ENCODE results near the gene SHC2. TPM values are rescaled to one million over a fixed set of nuclear protein-coding genes. Genes with fewer than 3 reads are reported as not detected.

The SHC2 gene
- total and polyA plus RNA-seq, 2 of the 13 experiments (the other 11 are each of a cell fraction or from before 2014, with no cell fraction given), result 9.0 to 18.3 TPM

GRCh38 chr19:461721-462551 lies 1.1 kb upstream of the SHC2 start (continued):
- TF ChIP-seq, protein P1, sequence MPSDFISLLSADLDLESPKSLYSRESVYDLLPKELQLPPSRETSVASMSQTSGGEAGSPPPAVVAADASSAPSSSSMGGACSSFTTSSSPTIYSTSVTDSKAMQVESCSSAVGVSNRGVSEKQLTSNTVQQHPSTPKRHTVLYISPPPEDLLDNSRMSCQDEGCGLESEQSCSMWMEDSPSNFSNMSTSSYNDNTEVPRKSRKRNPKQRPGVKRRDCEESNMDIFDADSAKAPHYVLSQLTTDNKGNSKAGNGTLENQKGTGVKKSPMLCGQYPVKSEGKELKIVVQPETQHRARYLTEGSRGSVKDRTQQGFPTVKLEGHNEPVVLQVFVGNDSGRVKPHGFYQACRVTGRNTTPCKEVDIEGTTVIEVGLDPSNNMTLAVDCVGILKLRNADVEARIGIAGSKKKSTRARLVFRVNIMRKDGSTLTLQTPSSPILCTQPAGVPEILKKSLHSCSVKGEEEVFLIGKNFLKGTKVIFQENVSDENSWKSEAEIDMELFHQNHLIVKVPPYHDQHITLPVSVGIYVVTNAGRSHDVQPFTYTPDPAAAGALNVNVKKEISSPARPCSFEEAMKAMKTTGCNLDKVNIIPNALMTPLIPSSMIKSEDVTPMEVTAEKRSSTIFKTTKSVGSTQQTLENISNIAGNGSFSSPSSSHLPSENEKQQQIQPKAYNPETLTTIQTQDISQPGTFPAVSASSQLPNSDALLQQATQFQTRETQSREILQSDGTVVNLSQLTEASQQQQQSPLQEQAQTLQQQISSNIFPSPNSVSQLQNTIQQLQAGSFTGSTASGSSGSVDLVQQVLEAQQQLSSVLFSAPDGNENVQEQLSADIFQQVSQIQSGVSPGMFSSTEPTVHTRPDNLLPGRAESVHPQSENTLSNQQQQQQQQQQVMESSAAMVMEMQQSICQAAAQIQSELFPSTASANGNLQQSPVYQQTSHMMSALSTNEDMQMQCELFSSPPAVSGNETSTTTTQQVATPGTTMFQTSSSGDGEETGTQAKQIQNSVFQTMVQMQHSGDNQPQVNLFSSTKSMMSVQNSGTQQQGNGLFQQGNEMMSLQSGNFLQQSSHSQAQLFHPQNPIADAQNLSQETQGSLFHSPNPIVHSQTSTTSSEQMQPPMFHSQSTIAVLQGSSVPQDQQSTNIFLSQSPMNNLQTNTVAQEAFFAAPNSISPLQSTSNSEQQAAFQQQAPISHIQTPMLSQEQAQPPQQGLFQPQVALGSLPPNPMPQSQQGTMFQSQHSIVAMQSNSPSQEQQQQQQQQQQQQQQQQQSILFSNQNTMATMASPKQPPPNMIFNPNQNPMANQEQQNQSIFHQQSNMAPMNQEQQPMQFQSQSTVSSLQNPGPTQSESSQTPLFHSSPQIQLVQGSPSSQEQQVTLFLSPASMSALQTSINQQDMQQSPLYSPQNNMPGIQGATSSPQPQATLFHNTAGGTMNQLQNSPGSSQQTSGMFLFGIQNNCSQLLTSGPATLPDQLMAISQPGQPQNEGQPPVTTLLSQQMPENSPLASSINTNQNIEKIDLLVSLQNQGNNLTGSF (CRISPR knock-in tag; IDR thresholded peaks at IDR 0.05), result no peak
- TF ChIP-seq FOXK2 (IDR thresholded peaks at IDR 0.05) (no peak), DMAP1 (CRISPR knock-in tag; IDR thresholded peaks at IDR 0.05) (peak; percentile 64; the same call in 1 of the 2 replicates), ZNF275 (CRISPR knock-in tag; IDR thresholded peaks at IDR 0.05; ENCODE audit: borderline replicate concordance) (no peak), POLR2G (IDR thresholded peaks at IDR 0.05; ENCODE audit: low read depth, low read length) (no peak), KDM1A (CRISPR knock-in tag; IDR thresholded peaks at IDR 0.05) (no peak), SATB2 (CRISPR knock-in tag; IDR thresholded peaks at IDR 0.05) (no peak), TBL1XR1 (IDR thresholded peaks at IDR 0.05; ENCODE audit: borderline replicate concordance, low read length, partially characterized antibody) (no peak), ZNF572 (CRISPR knock-in tag; IDR thresholded peaks at IDR 0.05) (0 out of 2 replicates have a peak, but pooled peaks have one; percentile 26), ATM (IDR thresholded peaks at IDR 0.05; ENCODE audit: borderline replicate concordance) (no peak), HMG20B (CRISPR knock-in tag; conservative IDR thresholded peaks at IDR 0.05) (no peak; the same call in 1 of the 2 replicates)
- TF ChIP-seq, protein P2, sequence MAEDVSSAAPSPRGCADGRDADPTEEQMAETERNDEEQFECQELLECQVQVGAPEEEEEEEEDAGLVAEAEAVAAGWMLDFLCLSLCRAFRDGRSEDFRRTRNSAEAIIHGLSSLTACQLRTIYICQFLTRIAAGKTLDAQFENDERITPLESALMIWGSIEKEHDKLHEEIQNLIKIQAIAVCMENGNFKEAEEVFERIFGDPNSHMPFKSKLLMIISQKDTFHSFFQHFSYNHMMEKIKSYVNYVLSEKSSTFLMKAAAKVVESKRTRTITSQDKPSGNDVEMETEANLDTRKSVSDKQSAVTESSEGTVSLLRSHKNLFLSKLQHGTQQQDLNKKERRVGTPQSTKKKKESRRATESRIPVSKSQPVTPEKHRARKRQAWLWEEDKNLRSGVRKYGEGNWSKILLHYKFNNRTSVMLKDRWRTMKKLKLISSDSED (CRISPR knock-in tag; IDR thresholded peaks at IDR 0.05), result no peak
- TF ChIP-seq, protein P3, sequence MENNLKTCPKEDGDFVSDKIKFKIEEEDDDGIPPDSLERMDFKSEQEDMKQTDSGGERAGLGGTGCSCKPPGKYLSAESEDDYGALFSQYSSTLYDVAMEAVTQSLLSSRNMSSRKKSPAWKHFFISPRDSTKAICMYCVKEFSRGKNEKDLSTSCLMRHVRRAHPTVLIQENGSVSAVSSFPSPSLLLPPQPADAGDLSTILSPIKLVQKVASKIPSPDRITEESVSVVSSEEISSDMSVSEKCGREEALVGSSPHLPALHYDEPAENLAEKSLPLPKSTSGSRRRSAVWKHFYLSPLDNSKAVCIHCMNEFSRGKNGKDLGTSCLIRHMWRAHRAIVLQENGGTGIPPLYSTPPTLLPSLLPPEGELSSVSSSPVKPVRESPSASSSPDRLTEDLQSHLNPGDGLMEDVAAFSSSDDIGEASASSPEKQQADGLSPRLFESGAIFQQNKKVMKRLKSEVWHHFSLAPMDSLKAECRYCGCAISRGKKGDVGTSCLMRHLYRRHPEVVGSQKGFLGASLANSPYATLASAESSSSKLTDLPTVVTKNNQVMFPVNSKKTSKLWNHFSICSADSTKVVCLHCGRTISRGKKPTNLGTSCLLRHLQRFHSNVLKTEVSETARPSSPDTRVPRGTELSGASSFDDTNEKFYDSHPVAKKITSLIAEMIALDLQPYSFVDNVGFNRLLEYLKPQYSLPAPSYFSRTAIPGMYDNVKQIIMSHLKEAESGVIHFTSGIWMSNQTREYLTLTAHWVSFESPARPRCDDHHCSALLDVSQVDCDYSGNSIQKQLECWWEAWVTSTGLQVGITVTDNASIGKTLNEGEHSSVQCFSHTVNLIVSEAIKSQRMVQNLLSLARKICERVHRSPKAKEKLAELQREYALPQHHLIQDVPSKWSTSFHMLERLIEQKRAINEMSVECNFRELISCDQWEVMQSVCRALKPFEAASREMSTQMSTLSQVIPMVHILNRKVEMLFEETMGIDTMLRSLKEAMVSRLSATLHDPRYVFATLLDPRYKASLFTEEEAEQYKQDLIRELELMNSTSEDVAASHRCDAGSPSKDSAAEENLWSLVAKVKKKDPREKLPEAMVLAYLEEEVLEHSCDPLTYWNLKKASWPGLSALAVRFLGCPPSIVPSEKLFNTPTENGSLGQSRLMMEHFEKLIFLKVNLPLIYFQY (CRISPR knock-in tag; IDR thresholded peaks at IDR 0.05; ENCODE audit: borderline replicate concordance), result no peak
